ENCODE measurements around the gene COL6A5.
A peak's percentile ranks its signal among the peaks of the same experiment; 100 is the strongest.

Gene COL6A5

GRCh38 chr3:130522399-130522798 is 176.9 kb downstream of the COL6A5 start:
- DNase-seq, result no peak

GRCh38 chr3:130527426-130527825 is 182.0 kb downstream of the COL6A5 start:
- peak; percentile 35 for DNase-seq

- no peak for DNase-seq
Observed at GRCh38 chr3:130528120-130528519, 182.6 kb downstream of the COL6A5 start.

- no peak for DNase-seq
Observed at GRCh38 chr3:130529486-130530215, 184.2 kb downstream of the COL6A5 start.

GRCh38 chr3:130533247-130533646 is 187.8 kb downstream of the COL6A5 start:
- DNase-seq, result no peak
